ENCODE results near the gene PABPN1.

Gene PABPN1

DNA sequence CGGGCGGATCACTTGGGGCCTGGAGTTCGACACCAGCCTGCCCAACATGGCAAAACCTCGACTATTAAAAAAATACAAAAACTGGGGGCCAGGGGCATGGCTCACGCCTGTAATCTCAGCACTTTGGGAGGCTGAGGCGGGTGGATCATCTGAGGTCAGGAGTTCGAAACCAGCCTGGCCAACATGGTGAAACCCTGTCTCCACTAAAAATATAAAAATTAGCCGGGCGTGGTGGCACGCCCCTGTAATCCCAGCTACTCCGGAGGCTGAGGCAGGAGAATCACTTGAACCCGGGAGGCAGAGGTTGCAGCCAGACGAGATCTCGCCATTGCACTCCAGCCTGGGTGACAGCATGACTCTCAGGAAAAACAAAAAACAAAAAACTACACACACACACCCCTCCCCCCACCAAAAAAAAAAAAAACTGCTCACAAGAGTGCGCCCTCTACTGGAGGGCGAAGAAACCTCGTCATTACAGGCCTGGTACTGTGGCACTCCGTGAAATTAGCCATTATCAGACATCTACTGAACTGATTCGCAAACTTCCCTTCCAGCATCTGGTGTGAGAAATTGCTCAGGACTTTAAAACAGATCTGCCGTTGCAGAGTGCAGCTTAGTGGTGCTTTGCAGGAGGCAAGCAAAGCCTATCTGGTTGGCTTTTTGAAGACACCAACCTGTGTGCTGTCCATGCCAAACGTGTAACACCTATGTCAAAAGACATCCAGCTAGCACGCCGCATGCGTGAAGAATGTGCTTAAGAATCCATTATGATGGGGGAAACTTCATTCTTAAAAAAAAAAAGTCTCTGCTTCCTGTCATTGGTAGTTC is 26.3 kb upstream of the PABPN1 start:
- Histone ChIP-seq H3K9ac (ENCODE audit: low read length in 2 of 2) (peak overlapping the region in 1 of 2 donors; percentile 36), H3K4me3 (ENCODE audit: low read length in 2 of 2) (peak overlapping the region in 1 of 2 donors; percentile 47), H3K27me3 (ENCODE audit: control insufficient read depth in 1 of 2, insufficient read depth in 2 of 2, low read length in 2 of 2) (peaks cover 0 to 13% of the 10 kb centered on the region in 2 donors), H3K9me3 (ENCODE audit: control insufficient read depth in 2 of 2, low read length in 2 of 2) (no peaks in the 10 kb centered on the region), H3K4me1 (ENCODE audit: control insufficient read depth, insufficient read depth, low read length) (peaks cover 10% of the 10 kb centered on the region), H3K27ac (ENCODE audit: low read length) (no peak overlapping the region), H3K36me3 (ENCODE audit: control insufficient read depth in 2 of 2, insufficient read depth in 2 of 2, low read length in 2 of 2) (peaks cover 9 to 11% of the 10 kb centered on the region in 2 donors)

GRCh38 chr14:23296012-23296777 is 25.1 kb upstream of the PABPN1 start:
- H3K4me3 ChIP-seq (ENCODE audit: low read length in 2 of 2) = no peak overlapping the region
- peaks cover 20% of the 10 kb centered on the region for H3K4me1 ChIP-seq (ENCODE audit: control insufficient read depth, insufficient read depth, low read length)
- H3K36me3 ChIP-seq (ENCODE audit: control insufficient read depth in 2 of 2, insufficient read depth in 2 of 2, low read length in 2 of 2) = peaks cover 9 to 11% of the 10 kb centered on the region in 2 donors
- H3K27ac ChIP-seq (ENCODE audit: low read length) = peak overlapping the region; percentile 46
- peak overlapping the region in 1 of 2 donors; percentile 20 for H3K9ac ChIP-seq (ENCODE audit: low read length in 2 of 2)
- peaks cover 0 to 13% of the 10 kb centered on the region in 2 donors for H3K27me3 ChIP-seq (ENCODE audit: control insufficient read depth in 1 of 2, insufficient read depth in 2 of 2, low read length in 2 of 2)
- H3K9me3 ChIP-seq (ENCODE audit: control insufficient read depth in 2 of 2, low read length in 2 of 2) = no peaks in the 10 kb centered on the region

DNA sequence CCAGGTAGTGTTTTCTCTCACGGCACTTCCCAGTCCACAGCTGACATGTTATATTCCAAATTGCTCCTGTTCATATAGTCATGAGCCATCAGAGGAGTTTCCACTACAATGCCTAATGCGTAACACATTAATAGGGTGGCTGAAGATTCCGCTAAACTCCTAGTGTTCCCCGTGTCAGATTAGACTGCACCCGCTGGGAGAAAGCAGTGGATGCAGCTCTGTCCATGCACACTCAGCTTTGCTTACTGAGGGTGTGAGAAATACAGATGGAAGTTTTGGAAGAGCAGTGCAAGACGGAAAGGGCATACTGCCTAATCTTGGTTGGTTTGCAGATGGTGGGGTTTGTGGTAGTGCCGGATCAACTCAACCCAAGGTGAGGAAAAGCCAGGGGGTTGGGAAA is 24.2 kb upstream of the PABPN1 start:
- Histone ChIP-seq H3K4me1 (ENCODE audit: control insufficient read depth, insufficient read depth, low read length) (peaks cover 20% of the 10 kb centered on the region), H3K9ac (ENCODE audit: low read length in 2 of 2) (peak overlapping the region in 1 of 2 donors; percentile 2), H3K36me3 (ENCODE audit: control insufficient read depth in 2 of 2, insufficient read depth in 2 of 2, low read length in 2 of 2) (peaks cover 9 to 11% of the 10 kb centered on the region in 2 donors), H3K9me3 (ENCODE audit: control insufficient read depth in 2 of 2, low read length in 2 of 2) (no peaks in the 10 kb centered on the region), H3K4me3 (ENCODE audit: low read length in 2 of 2) (no peak overlapping the region), H3K27ac (ENCODE audit: low read length) (no peak overlapping the region), H3K27me3 (ENCODE audit: control insufficient read depth in 1 of 2, insufficient read depth in 2 of 2, low read length in 2 of 2) (peaks cover 0 to 5% of the 10 kb centered on the region in 2 donors)

GRCh38 chr14:23297611-23298277 is 23.5 kb upstream of the PABPN1 start:
- Histone ChIP-seq H3K27ac (ENCODE audit: low read length) (no peak overlapping the region), H3K4me1 (ENCODE audit: control insufficient read depth, insufficient read depth, low read length) (peaks cover 22% of the 10 kb centered on the region), H3K9me3 (ENCODE audit: control insufficient read depth in 2 of 2, low read length in 2 of 2) (no peaks in the 10 kb centered on the region), H3K4me3 (ENCODE audit: low read length in 2 of 2) (no peak overlapping the region), H3K9ac (ENCODE audit: low read length in 2 of 2) (peak overlapping the region in 1 of 2 donors; percentile 2), H3K27me3 (ENCODE audit: control insufficient read depth in 1 of 2, insufficient read depth in 2 of 2, low read length in 2 of 2) (peaks cover 0 to 5% of the 10 kb centered on the region in 2 donors), H3K36me3 (ENCODE audit: control insufficient read depth in 2 of 2, insufficient read depth in 2 of 2, low read length in 2 of 2) (peaks cover 9 to 11% of the 10 kb centered on the region in 2 donors)

- H3K9me3 ChIP-seq (ENCODE audit: control insufficient read depth in 2 of 2, low read length in 2 of 2) = no peaks in the 10 kb centered on the region
- peaks cover 9 to 11% of the 10 kb centered on the region in 2 donors for H3K36me3 ChIP-seq (ENCODE audit: control insufficient read depth in 2 of 2, insufficient read depth in 2 of 2, low read length in 2 of 2)
- H3K27ac ChIP-seq (ENCODE audit: low read length) = peak overlapping the region; percentile 69
- peaks cover 25% of the 10 kb centered on the region for H3K4me1 ChIP-seq (ENCODE audit: control insufficient read depth, insufficient read depth, low read length)
- no peak overlapping the region for H3K4me3 ChIP-seq (ENCODE audit: low read length in 2 of 2)
- H3K27me3 ChIP-seq (ENCODE audit: control insufficient read depth in 1 of 2, insufficient read depth in 2 of 2, low read length in 2 of 2) = no peaks in the 10 kb centered on the region
- peak overlapping the region in 1 of 2 donors; percentile 29 for H3K9ac ChIP-seq (ENCODE audit: low read length in 2 of 2)
Observed at GRCh38 chr14:23299211-23299957, 21.9 kb upstream of the PABPN1 start.

GRCh38 chr14:23299986-23300686 is 21.1 kb upstream of the PABPN1 start:
- Histone ChIP-seq H3K9me3 (ENCODE audit: control insufficient read depth in 2 of 2, low read length in 2 of 2) (no peaks in the 10 kb centered on the region), H3K4me3 (ENCODE audit: low read length in 2 of 2) (peak overlapping the region; percentile 91 to 95), H3K9ac (ENCODE audit: low read length in 2 of 2) (peak overlapping the region; percentile 98), H3K36me3 (ENCODE audit: control insufficient read depth in 2 of 2, insufficient read depth in 2 of 2, low read length in 2 of 2) (peaks cover 9 to 11% of the 10 kb centered on the region in 2 donors), H3K27me3 (ENCODE audit: control insufficient read depth in 1 of 2, insufficient read depth in 2 of 2, low read length in 2 of 2) (no peaks in the 10 kb centered on the region), H3K4me1 (ENCODE audit: control insufficient read depth, insufficient read depth, low read length) (peaks cover 24% of the 10 kb centered on the region), H3K27ac (ENCODE audit: low read length) (peak overlapping the region; percentile 95)

- peak overlapping the region; percentile 91 to 95 for H3K4me3 ChIP-seq (ENCODE audit: low read length in 2 of 2)
- peaks cover 9 to 11% of the 10 kb centered on the region in 2 donors for H3K36me3 ChIP-seq (ENCODE audit: control insufficient read depth in 2 of 2, insufficient read depth in 2 of 2, low read length in 2 of 2)
- H3K4me1 ChIP-seq (ENCODE audit: control insufficient read depth, insufficient read depth, low read length) = peaks cover 27% of the 10 kb centered on the region
- no peaks in the 10 kb centered on the region for H3K9me3 ChIP-seq (ENCODE audit: control insufficient read depth in 2 of 2, low read length in 2 of 2)
- no peaks in the 10 kb centered on the region for H3K27me3 ChIP-seq (ENCODE audit: control insufficient read depth in 1 of 2, insufficient read depth in 2 of 2, low read length in 2 of 2)
- peak overlapping the region; percentile 95 for H3K27ac ChIP-seq (ENCODE audit: low read length)
- peak overlapping the region; percentile 98 for H3K9ac ChIP-seq (ENCODE audit: low read length in 2 of 2)
Observed at GRCh38 chr14:23300687-23301223, 20.5 kb upstream of the PABPN1 start.

DNA sequence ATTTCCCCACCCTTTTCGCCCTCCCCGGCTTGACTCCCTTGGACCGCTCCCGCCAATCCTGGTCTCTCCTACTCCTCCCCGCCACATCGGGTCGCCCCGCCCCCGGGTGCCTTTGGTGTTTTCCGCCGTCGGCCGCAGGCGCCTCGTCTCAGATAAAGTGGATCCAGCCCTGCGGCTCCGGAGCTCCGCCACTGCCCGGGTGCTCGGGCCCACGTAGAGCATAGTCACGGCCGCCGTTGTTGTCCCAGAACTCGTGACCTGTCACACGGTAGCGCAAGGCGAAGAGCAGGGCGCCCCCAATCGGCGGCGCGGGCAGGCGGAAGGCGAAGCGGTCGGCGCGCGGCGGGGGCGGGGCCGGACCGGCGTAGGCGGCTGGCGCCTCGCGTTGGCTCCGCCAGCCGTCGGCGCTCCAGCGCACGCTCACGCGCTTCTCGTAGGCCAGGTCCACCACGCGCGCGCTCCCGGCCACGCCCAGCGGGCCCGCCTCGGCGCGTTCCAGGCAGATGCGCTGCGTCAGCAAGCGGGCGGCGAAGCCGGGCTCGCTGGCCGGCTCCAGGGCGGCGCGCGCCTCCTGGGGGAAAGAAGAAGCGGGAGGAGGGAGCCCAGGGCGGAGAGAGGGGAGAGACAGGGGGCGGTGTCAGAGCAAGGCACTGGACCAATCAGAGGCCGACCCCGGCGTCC is 19.8 kb upstream of the PABPN1 start:
- peak overlapping the region; percentile 88 to 98 for H3K9ac ChIP-seq (ENCODE audit: low read length in 2 of 2)

DNA sequence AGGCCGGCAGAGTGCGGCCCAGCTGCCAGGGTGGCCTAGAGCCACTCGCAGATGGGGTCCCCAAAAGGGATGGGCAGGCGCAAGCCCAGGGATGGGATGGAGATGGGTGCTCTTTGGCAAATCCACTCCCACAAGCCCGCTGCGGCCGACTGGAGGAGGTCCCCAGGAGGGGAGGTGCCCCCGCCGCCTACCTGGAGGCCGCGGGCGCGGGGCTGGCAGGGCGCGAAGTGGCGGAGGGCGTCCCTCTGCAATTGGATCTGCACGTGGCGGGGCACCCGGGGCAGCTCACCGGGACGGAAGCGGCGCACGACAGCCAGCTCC is 19.3 kb upstream of the PABPN1 start:
- Histone ChIP-seq H3K36me3 (ENCODE audit: control insufficient read depth in 2 of 2, insufficient read depth in 2 of 2, low read length in 2 of 2) (peaks cover 9% of the 10 kb centered on the region in 2 donors), H3K27ac (ENCODE audit: low read length) (peak overlapping the region; percentile 97), H3K27me3 (ENCODE audit: control insufficient read depth in 1 of 2, insufficient read depth in 2 of 2, low read length in 2 of 2) (no peaks in the 10 kb centered on the region), H3K9me3 (ENCODE audit: control insufficient read depth in 2 of 2, low read length in 2 of 2) (no peaks in the 10 kb centered on the region), H3K4me1 (ENCODE audit: control insufficient read depth, insufficient read depth, low read length) (peaks cover 34% of the 10 kb centered on the region), H3K4me3 (ENCODE audit: low read length in 2 of 2) (peak overlapping the region; percentile 59 to 91), H3K9ac (ENCODE audit: low read length in 2 of 2) (peak overlapping the region; percentile 78 to 88)

More for the DNA sequence above, 19.8 kb upstream of the PABPN1 start:
- no peaks in the 10 kb centered on the region for H3K27me3 ChIP-seq (ENCODE audit: control insufficient read depth in 1 of 2, insufficient read depth in 2 of 2, low read length in 2 of 2)
- H3K27ac ChIP-seq (ENCODE audit: low read length) = peak overlapping the region; percentile 97
- H3K9me3 ChIP-seq (ENCODE audit: control insufficient read depth in 2 of 2, low read length in 2 of 2) = no peaks in the 10 kb centered on the region
- peaks cover 9 to 11% of the 10 kb centered on the region in 2 donors for H3K36me3 ChIP-seq (ENCODE audit: control insufficient read depth in 2 of 2, insufficient read depth in 2 of 2, low read length in 2 of 2)
- H3K4me1 ChIP-seq (ENCODE audit: control insufficient read depth, insufficient read depth, low read length) = peaks cover 34% of the 10 kb centered on the region
- peak overlapping the region; percentile 59 to 91 for H3K4me3 ChIP-seq (ENCODE audit: low read length in 2 of 2)

Measured in stomach smooth muscle (tissue), 2 donors.